Stimulated activated CD8-positive, alpha-beta memory T cell treated with anti-CD3 and anti-CD28 coated beads, Interleukin-7, amount 100 ng/mL, for 1 hour (primary cell): Measurements from ENCODE around the gene CCL5.

ENCODE experiments used
- DNase-seq, 2 donors: peaks; one replicate each; pipeline ENCODE4 v3.0.0-alpha.2; 2020; ENCODE audit warnings: low read depth in 2 of 2

The CCL5 gene

GRCh38 chr17:35867574-35867973, 12.6 kb downstream of the CCL5 start:
- no peak for DNase-seq

GRCh38 chr17:35866341-35866950, 13.7 kb downstream of the CCL5 start:
- no peak for DNase-seq

DNA sequence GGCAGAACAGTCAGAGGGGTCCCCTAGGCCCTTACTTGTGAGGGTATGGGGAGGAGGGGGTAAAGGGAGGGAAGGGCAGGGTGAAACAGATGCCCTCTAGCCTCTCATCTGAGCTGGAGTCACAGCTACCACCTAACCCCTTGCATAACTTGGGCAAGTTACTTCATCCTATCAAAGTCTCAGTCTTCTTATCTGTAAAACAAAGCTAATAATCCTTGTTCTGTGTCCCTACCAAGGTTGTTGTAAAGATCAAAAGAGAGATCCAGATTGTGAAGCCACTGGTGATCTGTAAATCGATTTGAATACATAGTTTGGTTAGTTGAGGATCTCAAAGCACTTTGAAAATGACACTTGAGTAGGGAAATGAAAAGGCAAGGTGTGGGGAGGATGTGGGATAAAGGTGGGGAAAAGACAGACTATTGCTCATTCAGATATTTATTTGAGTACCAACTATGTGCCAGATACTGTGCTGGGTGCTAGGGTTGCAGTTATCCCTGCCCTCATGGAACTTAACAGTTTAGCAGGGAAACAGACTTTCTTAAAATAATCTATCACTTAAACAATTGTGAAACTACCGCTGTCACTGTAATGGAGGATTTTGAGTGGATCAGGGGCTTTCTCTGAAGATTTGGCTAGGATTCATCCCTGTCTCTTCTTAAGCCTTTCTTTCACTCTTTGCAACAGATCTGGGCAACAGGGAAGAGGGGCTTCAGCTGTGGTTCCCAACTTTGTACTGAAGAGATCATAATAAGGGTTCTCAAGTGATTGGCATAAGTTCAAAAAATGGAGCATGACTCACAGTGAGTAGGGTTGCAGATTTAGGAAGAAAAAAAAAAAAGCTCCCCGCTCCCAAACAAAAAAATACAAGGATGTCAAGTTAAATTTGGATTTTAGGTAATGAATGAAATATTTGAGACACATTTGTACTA, 14.5 kb downstream of the CCL5 start:
- DNase-seq = no peak

GRCh38 chr17:35864853-35865252, 15.3 kb downstream of the CCL5 start:
- DNase-seq = no peak

DNA sequence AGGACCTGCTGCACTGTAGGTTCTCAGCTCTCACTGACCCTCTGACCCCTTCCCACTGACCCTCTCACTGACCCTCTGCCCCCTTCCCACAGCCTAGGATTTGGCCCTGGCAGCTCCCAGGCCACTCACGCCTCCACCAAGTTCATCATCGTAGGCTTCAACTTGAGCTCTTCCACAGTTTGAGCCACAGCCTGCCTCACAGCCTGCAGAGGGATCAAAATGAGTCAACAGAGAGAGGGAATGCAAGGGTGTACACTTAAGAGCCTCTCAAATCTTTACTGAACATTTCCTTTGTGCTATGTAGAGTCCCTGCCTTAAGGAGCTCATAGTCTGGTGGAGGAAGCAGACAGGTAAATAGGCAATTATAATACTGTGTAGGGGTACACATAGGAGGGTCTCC, 23.6 kb downstream of the CCL5 start:
- DNase-seq = no peak

DNA sequence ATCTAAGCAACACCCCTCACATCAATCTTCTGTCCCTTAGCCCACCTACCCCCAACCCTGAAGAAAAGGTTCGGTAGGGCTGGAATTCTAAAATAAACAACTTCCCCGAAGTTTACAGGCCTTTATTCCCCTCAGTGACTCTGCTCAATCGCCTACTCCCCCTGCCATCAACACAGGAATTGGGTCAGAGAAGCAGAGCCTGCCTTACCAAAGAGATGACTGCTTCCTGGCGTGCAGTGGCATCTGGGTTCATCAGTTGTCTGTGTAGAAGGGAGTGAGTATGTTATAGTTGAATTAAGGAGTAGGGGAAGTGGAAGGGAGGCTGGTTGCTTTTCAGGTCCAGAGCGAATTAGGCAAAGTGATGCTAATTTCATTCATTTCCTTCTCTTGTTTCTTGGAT, 24.2 kb downstream of the CCL5 start:
- DNase-seq = no peak

DNA sequence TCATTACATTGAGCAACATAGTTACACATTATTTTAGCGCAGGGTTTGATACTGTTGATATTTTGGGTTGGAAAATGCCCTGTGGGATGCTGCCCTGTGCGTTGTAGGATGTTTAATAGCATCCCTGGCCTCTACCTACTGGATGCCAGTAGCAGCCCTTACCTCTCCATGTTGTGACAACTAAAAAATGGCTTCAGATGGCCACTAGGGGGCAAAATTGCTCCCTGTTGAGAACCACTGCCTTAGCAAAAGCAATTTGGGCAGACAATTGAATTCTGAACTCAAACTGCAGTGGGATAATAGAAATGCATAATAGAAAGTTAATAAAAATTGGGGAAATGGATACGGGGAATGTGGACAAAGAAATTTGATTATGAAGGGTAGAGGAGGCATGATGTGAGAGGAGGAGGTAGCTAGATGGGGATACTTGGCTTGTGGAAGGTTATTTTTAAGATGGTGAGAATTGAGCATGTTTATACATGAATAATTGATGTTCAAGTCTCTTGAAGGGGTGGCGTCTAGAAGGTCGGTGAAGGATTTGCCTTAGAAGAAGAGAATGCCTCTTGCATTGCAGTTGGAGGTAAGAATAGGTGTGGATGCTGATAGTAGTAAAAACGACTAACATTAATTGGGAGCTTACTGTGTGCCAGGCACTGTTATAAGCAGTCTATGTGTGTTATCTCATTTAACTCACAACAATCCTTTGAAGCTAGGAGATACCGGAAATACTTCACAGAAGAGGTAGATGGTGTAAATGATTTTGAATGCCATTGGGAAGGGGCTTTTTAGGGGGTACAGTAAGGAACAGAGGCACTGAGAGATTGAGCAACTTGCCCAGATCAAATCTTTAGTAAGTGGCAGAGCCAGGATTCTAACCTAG, 30.5 kb downstream of the CCL5 start:
- peak in 1 of 2 donors; percentile 19 for DNase-seq

DNA sequence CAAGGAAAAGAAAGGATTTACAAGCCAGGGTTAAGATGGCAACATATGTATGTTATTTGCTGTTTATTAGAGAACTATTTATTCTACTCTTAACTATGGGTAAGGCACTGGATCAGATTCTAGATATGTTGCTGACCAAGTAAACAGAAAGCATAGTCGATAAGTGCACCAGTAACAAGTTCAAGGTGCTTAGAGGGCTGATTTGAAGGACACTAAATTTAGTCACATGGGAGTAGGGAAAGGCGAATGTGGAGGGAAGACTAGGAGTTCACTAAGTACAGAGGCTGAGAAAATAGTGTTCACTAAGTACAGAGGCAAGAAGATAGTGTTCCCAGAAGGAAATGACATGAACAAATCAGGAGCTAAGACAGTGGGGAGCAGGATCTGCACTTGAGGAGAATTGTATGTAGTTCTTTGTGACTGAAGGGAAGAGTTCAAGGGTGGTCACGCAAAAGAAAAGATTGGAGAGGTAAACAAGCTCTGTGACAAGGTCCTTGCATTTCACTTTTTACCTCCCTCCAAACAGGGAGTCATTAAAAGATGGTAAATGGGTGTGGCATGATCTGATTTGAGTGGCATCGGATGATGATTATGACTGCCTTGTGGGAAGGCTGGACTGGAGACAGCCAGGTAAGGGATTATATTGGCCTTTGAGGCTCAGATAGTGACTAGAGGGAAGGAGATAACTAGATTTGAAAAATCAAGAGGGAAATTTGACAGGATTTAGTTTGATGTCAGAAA, 32.4 kb downstream of the CCL5 start:
- DNase-seq = no peak

DNA sequence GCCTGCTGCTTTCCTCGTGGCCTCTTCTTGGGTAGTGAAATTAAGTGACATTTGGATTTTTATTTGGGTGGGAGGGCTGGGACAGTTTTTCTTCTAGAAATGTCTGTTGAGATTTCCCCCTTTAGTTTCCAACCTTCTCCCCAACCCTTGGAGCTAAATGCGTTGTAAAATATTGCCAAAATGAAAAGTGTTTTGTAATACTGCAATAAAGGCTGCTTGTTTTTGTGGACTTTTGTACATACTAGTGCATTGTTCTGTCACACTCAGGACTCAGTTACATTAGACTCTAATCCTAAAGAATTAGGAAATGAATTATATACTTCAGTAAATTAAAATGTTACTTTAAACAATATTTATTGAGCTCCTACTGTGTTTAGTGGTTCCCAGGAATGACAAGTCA, 33.2 kb downstream of the CCL5 start:
- no peak for DNase-seq

- DNase-seq = no peak
These were observed 33.9 kb downstream of the CCL5 start for GRCh38 chr17:35846055-35846809.

GRCh38 chr17:35844547-35844946, 35.6 kb downstream of the CCL5 start:
- no peak for DNase-seq

- DNase-seq = no peak
These were observed 36.5 kb downstream of the CCL5 start for GRCh38 chr17:35843698-35844097.

DNA sequence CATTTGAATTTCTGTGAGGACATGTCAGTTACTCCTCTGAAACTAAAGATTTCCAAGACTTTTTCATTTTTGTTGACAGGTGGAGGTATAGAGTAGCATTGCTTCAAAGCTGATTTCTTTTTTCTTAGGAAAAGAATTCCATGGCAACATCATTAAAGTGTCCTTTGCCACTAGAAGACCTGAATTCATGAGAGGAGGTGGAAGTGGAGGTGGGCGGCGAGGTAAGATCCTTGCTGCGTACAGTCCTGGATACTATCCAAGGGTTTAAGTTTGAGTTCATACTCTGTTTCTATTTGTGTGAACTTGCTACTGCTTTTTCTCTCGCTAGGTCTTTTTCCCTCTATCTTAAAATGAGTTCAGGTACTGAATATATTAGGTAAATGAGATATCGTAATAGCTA, 37.9 kb downstream of the CCL5 start:
- DNase-seq = no peak

DNA sequence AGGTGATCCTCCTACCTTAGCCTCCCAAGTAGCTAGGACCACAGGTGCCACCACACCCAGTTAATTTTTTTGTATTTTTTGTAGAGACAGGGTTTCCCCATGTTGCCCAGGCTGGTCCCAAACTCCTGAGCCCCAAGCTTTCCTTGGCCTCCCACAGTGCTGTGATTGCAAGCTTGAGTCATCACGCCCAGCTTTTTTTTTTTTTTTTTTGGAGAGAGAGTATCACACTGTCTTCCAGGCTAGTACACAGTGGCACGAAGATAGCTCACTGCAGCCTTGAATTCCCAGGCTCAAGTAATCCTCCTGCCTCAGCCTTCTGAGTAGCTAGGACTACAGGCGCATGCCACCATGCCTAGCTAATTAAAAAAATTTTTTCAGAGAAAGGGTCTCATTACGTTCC, 38.7 kb downstream of the CCL5 start:
- no peak for DNase-seq

GRCh38 chr17:35841101-35841500, 39.1 kb downstream of the CCL5 start:
- no peak for DNase-seq

DNA sequence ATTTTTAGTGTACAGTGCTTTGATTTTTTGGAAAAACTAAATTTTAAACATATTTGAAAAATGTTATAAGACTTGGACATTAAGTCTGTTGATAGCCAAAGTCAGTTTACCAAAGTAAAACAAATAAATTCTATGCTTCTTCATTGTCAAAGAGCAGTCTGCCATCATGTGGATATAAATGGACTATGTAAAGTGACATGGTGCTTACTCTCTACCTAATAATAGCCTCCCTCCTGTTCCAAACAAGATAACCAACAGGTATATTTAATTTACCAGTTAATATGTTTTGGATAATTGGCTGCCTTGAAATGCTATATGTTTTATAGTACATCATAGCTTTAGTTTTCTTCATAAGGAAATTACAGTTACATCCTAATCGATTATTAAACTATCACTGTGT, 55.0 kb downstream of the CCL5 start:
- no peak for DNase-seq
